OCI-LY7 (cell line): Measurements from ENCODE around the gene CCNB2.

Experiments used
- EZH2phosphoT487 ChIP-seq: fragments of 200-600 bp; sonication (generic); IDR thresholded peaks from 2 replicates; pipeline ENCODE4 v1.6.1; 2018; ENCODE audit warnings: low read depth, borderline replicate concordance, mild to moderate bottlenecking, mixed run types, antibody characterized with exemption, low read length, moderate library complexity, mixed read lengths
- TF ChIP-seq, protein P1 (sequence below): fragments of 200-600 bp; sonication (generic); conservative IDR thresholded peaks from 2 replicates; pipeline ENCODE4 v1.5.1; 2014; ENCODE audit warnings: mild to moderate bottlenecking, antibody characterized with exemption, low read length, moderate library complexity, mixed read lengths

DNA sequence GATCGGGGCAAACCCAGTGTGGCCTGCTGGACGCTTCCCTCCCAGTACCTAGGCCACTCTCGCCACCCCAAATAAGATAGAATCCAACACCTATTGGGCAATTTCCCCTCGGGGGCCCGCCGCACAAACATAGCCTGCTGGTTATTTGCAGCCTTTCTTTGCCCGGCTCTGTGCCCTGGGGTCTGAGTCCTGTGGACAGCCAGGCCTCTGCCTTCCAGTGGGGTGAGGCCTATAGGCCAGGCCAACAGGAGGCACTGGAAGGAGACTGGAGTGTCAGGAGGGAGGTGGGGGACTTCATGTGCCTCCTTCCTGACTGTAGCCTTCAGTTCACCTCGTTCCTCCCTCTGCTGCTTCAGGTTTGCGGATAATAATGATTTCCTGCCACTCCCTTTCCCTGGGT lies 54.3 kb downstream of the CCNB2 start:
- TF ChIP-seq, protein P1, sequence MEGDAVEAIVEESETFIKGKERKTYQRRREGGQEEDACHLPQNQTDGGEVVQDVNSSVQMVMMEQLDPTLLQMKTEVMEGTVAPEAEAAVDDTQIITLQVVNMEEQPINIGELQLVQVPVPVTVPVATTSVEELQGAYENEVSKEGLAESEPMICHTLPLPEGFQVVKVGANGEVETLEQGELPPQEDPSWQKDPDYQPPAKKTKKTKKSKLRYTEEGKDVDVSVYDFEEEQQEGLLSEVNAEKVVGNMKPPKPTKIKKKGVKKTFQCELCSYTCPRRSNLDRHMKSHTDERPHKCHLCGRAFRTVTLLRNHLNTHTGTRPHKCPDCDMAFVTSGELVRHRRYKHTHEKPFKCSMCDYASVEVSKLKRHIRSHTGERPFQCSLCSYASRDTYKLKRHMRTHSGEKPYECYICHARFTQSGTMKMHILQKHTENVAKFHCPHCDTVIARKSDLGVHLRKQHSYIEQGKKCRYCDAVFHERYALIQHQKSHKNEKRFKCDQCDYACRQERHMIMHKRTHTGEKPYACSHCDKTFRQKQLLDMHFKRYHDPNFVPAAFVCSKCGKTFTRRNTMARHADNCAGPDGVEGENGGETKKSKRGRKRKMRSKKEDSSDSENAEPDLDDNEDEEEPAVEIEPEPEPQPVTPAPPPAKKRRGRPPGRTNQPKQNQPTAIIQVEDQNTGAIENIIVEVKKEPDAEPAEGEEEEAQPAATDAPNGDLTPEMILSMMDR = no peak
- TF ChIP-seq EZH2phosphoT487 = no peak
